ENCODE data around the gene SMARCC1. TPM values are rescaled to one million over a fixed set of nuclear protein-coding genes. Genes with fewer than 3 reads are reported as not detected.

SMARCC1 gene
- total RNA-seq, 1 donor from 2014 or later, result 104 TPM

- no peak for DNase-seq
Measured at GRCh38 chr3:47540281-47540680, 241.4 kb downstream of the SMARCC1 start.

- no peak for DNase-seq
Measured at GRCh38 chr3:47536967-47537366, 244.7 kb downstream of the SMARCC1 start.

DNA sequence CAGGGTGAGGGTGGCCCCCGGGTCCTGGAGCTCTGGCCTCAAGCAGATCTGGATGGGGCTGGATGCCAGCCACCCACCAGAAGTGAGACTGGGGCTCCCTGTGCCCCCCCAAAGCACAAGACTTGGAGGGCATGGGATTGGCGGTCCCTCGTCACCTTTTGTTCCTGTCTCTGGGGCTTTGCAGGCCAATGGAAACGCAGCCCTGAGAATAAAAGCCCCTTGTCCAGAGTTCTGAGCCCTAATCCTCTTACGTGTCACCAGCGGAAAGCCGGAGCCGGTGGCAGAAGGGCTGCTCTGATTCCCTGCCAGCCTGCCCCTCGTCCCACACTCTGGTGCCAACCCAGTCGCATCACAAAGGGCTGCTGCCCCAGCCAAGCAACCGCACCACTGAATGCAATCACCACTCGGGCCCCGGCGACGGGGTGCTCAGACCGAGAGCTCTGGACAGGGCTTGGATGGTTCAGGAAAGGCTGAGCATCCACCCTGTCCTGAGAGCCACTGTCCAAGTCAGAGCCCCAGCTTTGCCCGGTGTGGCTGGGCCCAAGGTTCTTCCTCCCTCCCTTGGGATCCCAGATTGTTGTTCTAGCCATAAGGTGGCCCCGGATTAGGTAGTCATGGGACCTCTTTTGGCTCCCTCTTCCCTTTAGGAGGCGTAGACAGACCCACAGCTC lies 245.3 kb downstream of the SMARCC1 start:
- DNase-seq, result no peak

Small RNA genes lying within 50 kb of the gene (small RNA-seq; reads per million reads assigned to genes)
- gene RF02271 (not detected), gene RN7SL870P (not detected)

Other genes starting within 250 kb of the SMARCC1 start
- 131 TPM for gene CSPG5, start 203.0 kb downstream of the SMARCC1 start, total RNA-seq
- gene DHX30, start 21.2 kb upstream of the SMARCC1 start, total RNA-seq, result 69.1 TPM
- gene MAP4, start 234.5 kb upstream of the SMARCC1 start, total RNA-seq, result 306 TPM